Prostate gland (tissue), 2 donors: Measurements from ENCODE around the gene GSTM3.
"Not testable (repeated sequence)": the region's sequence is repeated elsewhere in the genome, so short reads cannot be mapped to it uniquely, and the experiment has no call there.

Experiments
- CTCF ChIP-seq, 4 experiments: fragments of 200-600 bp in 2 of 4; fragments of 450-650 bp in 2 of 4; sonication (generic) in 2 of 4; IDR thresholded peaks; 1 replicate in 3 of 4; 2 replicates in 1 of 4; pipeline ENCODE4 v1.5.1; 2016 to 2019; ENCODE audit warnings: antibody characterized with exemption in 4 of 4, mild to moderate bottlenecking in 2 of 4, moderate library complexity in 2 of 4
- POLR2A ChIP-seq: fragments of 450-650 bp; IDR thresholded peaks from one replicate; pipeline ENCODE4 v1.6.1; 2016; ENCODE audit warnings: antibody characterized with exemption, mild to moderate bottlenecking
- POLR2AphosphoS5 ChIP-seq: sonication (generic); formaldehyde crosslinking; IDR thresholded peaks from one replicate; pipeline ENCODE4 v1.6.1; 2017; ENCODE audit warnings: antibody characterized with exemption

DNA sequence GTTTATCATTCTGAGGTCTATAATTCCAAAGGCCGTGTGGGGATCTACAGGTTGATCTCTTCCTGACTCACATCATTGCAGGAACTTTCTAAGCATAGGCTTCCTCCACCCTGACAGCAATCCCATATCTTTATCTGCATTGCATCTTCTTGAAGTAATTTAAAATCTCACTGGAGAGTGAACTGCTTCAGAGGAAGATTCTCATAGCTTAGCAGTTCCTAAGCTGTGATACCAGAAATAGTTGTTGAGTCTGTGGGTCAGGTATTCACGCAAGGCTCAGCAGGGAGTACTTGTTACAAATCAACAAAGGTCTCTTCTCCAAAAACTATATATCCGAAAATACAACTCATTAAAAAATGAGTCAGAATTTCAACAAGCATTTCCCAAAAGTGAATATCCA is 45.7 kb downstream of the GSTM3 start:
- not testable (repeated sequence) for TF ChIP-seq CTCF (IDR thresholded peaks at IDR 0.05); POLR2A; POLR2AphosphoS5
